Measurements from ENCODE around the gene FAM3B. TPM values are rescaled to one million over a fixed set of nuclear protein-coding genes. Genes with fewer than 3 reads are reported as not detected.

FAM3B gene
- total RNA-seq, 1 donor from 2014 or later, result not detected

GRCh38 chr21:41325138-41325912, 8.7 kb downstream of the FAM3B start:
- Mint-ChIP-seq H3K4me1 (ENCODE audit: low read depth) (no peaks in the 10 kb centered on the region), H3K36me3 (ENCODE audit: low read depth) (no peaks in the 10 kb centered on the region), H3K4me3 (ENCODE audit: unreplicated experiment) (no peak overlapping the region), H3K27me3 (ENCODE audit: low read depth) (peaks cover 9% of the 10 kb centered on the region), H3K27ac (ENCODE audit: unreplicated experiment) (no peak overlapping the region), H3K9me3 (ENCODE audit: low read depth) (no peaks in the 10 kb centered on the region)
- DNase-seq (ENCODE audit: low spot score), result no peak
- no peak for TF ChIP-seq CTCF (IDR thresholded peaks at IDR 0.05)

GRCh38 chr21:41326414-41327080, 9.9 kb downstream of the FAM3B start:
- H3K27ac Mint-ChIP-seq (ENCODE audit: unreplicated experiment), result no peak overlapping the region
- no peaks in the 10 kb centered on the region for H3K36me3 Mint-ChIP-seq (ENCODE audit: low read depth)
- no peaks in the 10 kb centered on the region for H3K9me3 Mint-ChIP-seq (ENCODE audit: low read depth)
- no peak for DNase-seq (ENCODE audit: low spot score)
- peaks cover 12% of the 10 kb centered on the region for H3K27me3 Mint-ChIP-seq (ENCODE audit: low read depth)
- TF ChIP-seq CTCF (IDR thresholded peaks at IDR 0.05), result no peak
- no peak overlapping the region for H3K4me3 Mint-ChIP-seq (ENCODE audit: unreplicated experiment)
- H3K4me1 Mint-ChIP-seq (ENCODE audit: low read depth), result no peaks in the 10 kb centered on the region

GRCh38 chr21:41327753-41328152, 11.2 kb downstream of the FAM3B start:
- Mint-ChIP-seq H3K27me3 (ENCODE audit: low read depth) (peaks cover 19% of the 10 kb centered on the region), H3K27ac (ENCODE audit: unreplicated experiment) (no peak overlapping the region), H3K36me3 (ENCODE audit: low read depth) (no peaks in the 10 kb centered on the region), H3K4me3 (ENCODE audit: unreplicated experiment) (no peak overlapping the region), H3K4me1 (ENCODE audit: low read depth) (no peaks in the 10 kb centered on the region), H3K9me3 (ENCODE audit: low read depth) (peaks cover 5% of the 10 kb centered on the region)
- no peak for DNase-seq (ENCODE audit: low spot score)
- TF ChIP-seq CTCF (IDR thresholded peaks at IDR 0.05), result no peak

GRCh38 chr21:41328660-41329607, 12.3 kb downstream of the FAM3B start:
- H3K4me3 Mint-ChIP-seq (ENCODE audit: unreplicated experiment), result no peak overlapping the region
- H3K4me1 Mint-ChIP-seq (ENCODE audit: low read depth), result no peaks in the 10 kb centered on the region
- H3K36me3 Mint-ChIP-seq (ENCODE audit: low read depth), result peaks cover 2% of the 10 kb centered on the region
- no peak for DNase-seq (ENCODE audit: low spot score)
- no peak for TF ChIP-seq CTCF (IDR thresholded peaks at IDR 0.05)
- no peak overlapping the region for H3K27ac Mint-ChIP-seq (ENCODE audit: unreplicated experiment)
- H3K9me3 Mint-ChIP-seq (ENCODE audit: low read depth), result peaks cover 14% of the 10 kb centered on the region
- peaks cover 29% of the 10 kb centered on the region for H3K27me3 Mint-ChIP-seq (ENCODE audit: low read depth)

- no peak overlapping the region for H3K4me3 Mint-ChIP-seq (ENCODE audit: unreplicated experiment)
- H3K4me1 Mint-ChIP-seq (ENCODE audit: low read depth), result no peaks in the 10 kb centered on the region
- peaks cover 2% of the 10 kb centered on the region for H3K36me3 Mint-ChIP-seq (ENCODE audit: low read depth)
- H3K9me3 Mint-ChIP-seq (ENCODE audit: low read depth), result peaks cover 17% of the 10 kb centered on the region
- DNase-seq (ENCODE audit: low spot score), result no peak
- TF ChIP-seq CTCF (IDR thresholded peaks at IDR 0.05), result no peak
- H3K27ac Mint-ChIP-seq (ENCODE audit: unreplicated experiment), result no peak overlapping the region
- H3K27me3 Mint-ChIP-seq (ENCODE audit: low read depth), result peaks cover 32% of the 10 kb centered on the region
These were observed 17.2 kb downstream of the FAM3B start for GRCh38 chr21:41333752-41334151.

Data from chondrocyte (in vitro differentiated cells).